PFSK-1 (cell line): ENCODE results near the gene CNTNAP2.

Experiments
- FOXP2 ChIP-seq: optimal IDR thresholded peaks from 2 replicates; pipeline ENCODE3; 2011; ENCODE audit warnings: borderline replicate concordance, control low read depth, inconsistent platforms; ENCODE audit not compliant: insufficient read depth; ENCODE audit errors: extremely low read length, extremely low read depth
- POLR2AphosphoS5 ChIP-seq: IDR thresholded peaks from 2 replicates; pipeline ENCODE4 v1.6.1; 2012; ENCODE audit warnings: low read depth, mild to moderate bottlenecking, control low read depth, low read length, moderate library complexity
- REST ChIP-seq, 2 experiments: IDR thresholded peaks; 2 replicates each; pipeline versions ENCODE4 v1.6.1 to v1.8.0; 2011 to 2012; ENCODE audit warnings: low read depth in 2 of 2, low read length in 2 of 2, control low read depth in 1 of 2, inconsistent platforms in 1 of 2, mild to moderate bottlenecking in 1 of 2, moderate library complexity in 1 of 2; ENCODE audit not compliant: insufficient read depth in 1 of 2

GRCh38 chr7:146894927-146895326 lies 778.3 kb downstream of the CNTNAP2 start:
- TF ChIP-seq FOXP2: no peak
- no peak for TF ChIP-seq POLR2AphosphoS5
- TF ChIP-seq REST (IDR thresholded peaks at IDR 0.05; ENCODE audit: insufficient read depth in 1 of 2, low read depth in 2 of 2, low read length in 2 of 2): no peak
